GM19099 (cell line): ENCODE data around the gene SELENOM.

Source experiments
- POLR2A ChIP-seq: IDR thresholded peaks from 3 replicates; pipeline ENCODE4 v1.6.1; 2011; ENCODE audit warnings: low read depth; ENCODE audit not compliant: insufficient read length; ENCODE audit errors: extremely low read depth

SELENOM gene

DNA sequence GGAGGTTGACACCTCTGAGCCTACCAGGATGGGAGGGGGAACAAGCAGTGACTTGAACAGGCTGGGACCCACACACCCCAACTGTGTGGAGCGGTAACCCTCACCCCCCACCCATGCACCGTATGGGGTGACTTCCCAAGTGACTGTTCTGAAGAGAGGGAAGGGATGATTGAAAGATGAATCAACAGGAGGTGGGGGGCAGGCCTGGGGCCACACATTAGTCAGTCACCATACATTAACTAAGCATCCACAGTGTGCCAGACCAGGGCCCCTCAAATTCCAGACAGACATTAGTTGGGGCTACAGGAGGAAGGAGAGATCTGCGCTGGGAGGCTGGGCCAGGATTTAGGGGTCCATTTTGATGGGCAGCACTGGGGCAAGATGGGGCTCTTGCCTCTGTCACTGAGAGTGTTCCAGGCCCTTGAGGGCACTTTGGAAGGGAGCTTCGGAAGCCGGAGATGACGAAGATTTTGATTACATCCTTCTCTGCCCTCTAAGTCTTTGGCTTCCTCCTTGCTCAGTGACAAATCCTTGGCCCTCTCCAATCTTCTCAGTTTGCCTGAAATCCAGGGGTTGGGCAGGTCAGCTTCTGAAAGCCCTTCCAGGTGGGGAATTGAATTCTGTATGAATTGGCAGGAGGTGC is 25.3 kb downstream of the SELENOM start:
- no peak for TF ChIP-seq POLR2A

DNA sequence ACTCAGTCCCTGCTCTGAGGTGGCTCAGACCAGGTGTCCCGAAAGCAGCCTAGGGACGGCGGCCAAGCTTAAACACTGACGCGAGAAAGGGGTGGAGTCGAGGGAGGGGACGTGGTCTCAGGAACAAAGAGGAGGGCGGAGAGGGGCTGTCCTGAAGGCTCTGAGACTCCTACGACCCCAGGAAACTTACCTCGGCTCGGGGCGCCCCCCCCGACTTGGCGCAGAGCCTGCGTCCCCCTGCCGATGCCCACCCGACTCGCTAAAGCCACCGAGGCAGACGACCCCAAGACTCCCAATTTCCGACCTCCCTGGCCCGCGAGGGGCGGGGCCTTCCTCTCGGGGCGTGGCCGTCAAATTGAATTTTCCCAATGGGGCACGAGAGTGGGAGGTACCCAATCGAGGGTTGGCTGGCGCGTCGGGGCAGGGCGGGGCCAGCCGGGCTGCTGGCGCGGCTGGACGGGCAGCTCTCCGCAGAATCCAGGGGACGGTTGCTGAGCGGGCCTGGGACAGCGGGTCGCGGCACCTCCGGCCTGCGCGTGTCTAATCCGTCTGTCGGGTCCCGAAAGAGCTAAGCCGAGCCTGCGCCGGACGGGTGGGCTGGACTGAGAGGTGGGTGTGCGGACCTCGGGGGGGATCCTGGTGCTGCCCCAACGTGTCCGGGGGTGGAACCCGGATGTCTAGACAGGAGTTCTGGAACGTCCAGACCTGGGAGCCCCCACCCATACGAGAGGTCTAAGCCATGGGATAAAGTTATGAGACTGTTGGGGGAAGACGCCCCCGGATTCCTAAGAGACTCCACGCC is 26.3 kb downstream of the SELENOM start, which contains the start of gene SMTN:
Gene SMTN, plus strand, starts transcription at position 471 of the 802 bp plus-strand sequence. CDS start 1,941 bp downstream, outside the sequence.
- peak; percentile 80 for TF ChIP-seq POLR2A

DNA sequence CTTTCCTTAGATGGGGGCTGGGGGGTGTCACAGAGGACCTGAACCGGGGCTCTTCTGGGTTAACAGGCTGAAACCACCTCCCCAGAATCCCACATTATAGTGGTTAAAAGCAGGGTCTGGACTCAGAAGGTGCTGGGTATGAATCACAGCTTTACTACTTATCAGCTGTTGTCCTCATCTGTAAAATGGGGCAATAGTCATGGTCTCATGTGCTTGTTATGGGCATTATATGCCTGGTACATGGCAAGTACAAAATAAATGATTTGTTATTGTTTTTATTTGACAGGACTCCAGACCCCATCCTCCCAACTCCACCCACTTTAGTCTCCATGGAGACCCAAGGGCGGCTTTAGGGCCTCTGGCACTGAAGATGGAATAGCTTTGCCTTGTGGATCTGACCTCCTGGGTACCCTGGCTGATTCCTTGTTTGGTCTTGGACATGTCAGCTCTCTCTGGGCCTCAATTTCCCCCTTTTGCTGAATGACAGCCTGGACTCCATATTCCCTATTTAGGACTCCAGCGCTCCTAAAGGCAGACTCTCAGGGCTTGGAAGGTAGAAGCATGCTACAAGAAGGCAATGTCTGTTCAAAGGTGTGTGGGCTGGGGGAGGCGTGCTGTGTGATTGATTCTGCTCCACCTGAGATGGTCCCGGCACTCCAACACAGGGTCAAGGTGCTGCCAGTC is 27.1 kb downstream of the SELENOM start:
- no peak for TF ChIP-seq POLR2A

DNA sequence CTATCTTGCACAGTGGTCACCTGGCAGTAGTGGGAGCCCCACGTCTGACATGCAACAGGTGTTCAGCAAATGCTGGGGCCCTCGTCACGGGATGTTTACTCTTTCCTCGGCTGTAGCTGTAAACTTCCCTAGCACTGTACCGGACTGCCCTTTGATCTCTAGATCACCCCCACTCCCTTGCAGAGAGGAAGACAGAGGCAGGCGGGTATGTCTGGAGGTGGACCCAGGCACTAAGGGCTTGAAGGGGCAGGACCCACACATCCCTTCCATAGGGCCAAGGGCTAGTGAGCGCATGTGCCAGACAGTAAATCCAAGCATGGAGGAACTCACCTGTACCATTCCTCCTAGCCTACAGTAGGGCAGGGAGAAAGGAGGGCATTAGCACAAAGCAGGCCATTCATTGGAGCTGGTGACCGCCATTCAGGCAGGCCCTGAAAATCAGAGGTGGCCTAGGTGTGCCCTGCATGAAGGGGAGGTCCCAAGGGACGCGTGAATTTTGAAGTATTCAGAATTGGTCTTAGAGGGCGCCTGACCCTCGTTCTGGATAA is 28.2 kb downstream of the SELENOM start:
- no peak for TF ChIP-seq POLR2A

DNA sequence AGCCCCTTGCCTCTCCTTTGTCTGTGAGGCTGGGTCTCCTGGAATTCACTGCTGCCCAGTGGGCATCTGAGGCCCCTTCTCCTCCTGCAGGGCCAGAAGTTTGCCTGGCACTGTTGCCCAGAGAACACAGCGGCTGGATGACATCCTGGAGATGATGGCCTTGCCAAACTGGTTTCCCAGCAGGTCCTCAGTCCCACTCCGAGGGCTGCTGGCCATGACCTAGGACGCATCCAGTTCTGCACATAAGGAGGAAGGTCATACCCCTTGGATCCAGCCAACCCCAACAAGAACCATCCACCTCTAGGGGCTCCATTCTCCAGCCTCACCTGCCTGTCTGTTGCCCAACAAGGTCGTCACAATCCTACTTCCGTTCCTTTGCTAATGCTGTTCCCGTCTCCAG is 29.7 kb downstream of the SELENOM start:
- TF ChIP-seq POLR2A, result no peak

DNA sequence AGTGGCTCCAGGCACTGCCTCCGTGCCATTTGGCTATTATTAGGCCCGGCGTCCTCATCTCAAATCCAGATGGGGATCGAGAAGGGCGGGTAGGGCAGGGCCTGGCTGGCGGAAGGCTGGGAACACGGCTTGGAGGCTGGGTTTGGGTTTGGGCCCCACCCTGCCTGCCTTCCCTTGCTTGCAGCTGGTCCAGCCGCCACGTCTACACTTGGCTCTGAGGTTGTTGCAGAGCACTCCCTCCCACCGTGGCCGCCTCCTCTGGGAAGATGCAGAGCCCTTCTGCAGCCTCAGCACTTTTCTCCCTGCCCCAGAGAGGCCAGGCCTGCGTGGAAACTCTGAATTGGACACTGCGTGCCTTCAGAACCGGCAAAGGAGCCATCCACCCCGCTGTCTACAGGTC is 31.4 kb downstream of the SELENOM start:
- TF ChIP-seq POLR2A, result no peak

DNA sequence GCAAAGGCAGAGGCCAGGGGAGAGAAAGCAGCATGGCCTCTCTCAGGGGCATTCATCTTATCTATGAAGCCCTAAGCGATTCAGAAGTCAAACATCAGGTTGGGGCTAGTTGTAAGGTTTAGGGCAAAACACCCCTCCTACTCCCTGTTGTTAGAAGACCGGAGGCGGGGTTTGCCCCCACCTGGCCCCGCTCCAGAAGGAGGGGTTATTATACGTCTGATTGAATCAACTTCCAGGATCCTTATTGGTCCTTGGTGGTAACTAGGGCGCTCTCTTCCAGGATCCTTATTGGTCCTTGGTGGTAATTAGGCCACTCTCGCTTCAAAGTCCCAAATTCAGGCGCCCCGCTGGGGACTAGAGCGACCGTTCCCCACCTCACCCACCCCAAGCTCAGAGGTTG is 38.4 kb downstream of the SELENOM start:
- TF ChIP-seq POLR2A, result no peak

DNA sequence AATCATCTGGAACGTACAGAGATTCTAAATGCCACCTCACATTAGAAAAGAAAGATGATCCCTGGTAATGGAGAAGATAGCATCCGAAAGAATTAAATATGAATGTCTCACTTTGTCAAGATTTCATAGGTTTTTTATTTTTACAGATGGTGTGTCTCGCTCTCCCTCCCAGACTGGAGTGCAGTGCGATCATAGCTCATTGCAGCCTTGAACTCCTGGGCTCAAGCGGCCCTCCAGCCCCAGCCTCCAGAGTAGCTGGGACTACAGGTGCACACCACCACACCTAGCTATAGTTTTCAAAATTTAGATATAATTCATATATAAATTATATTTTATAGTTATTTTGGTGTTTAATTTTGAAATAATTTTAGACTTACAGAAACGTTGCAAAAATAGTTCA is 43.0 kb downstream of the SELENOM start:
- TF ChIP-seq POLR2A, result no peak

DNA sequence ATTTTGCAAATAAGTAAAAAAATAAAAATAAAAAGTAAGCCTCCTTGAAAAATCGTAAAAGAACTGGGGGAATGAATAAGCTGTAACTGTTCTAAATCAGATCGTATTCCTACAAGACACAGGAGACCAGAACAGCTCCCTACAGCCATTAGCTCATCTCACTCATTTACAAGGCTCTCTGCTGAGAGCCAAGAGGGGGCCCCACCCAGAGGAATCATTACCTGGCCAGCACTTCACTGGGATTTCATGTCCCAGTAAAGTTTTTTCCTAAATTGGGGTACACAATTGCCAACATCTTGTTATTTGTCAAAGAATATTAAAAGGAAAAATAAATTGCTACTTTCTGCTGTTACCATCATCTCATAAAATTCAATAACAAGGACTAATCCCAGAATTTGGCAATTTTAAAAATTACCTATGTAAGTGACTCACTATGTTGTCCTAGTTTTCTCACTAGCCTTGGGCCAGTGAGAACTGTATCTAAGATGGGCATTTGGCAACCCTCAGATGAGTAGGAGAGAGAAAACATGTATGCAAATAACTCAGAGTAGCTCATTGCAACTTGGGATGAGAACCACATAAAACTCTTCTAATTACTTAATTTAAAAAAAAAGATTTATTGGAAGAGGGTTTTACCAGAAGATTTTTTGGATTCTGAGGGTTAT is 44.7 kb downstream of the SELENOM start:
- TF ChIP-seq POLR2A, result no peak

DNA sequence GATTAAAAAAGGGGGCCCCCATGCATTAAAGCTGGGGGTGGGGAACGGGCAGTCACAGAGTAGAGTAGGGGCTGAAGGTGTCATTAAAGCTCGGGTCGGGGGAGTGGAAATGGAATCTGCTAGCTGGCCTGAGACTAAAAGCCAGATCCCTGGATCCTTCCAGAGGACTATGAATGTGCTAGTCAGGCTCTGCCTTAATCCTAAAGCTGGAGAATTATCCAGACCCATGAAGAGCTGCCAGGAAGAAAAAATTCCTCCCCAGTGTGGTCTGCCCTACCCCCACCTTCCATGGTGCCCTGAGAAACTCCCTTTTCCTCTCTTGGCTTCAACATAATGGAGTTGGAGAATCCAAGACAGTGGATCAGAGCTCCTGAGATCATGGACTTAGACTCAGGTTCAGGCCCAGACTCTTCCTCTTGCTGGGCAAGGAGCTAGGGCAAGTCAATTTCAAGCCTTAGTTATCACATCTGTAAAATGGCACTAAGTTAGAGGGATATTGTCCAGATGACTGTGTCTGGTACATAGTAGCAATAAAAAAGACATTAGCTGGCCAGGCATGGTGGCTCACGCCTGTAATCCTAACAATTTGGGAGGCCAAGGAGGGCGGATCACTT is 50.3 kb downstream of the SELENOM start:
- TF ChIP-seq POLR2A, result no peak

DNA sequence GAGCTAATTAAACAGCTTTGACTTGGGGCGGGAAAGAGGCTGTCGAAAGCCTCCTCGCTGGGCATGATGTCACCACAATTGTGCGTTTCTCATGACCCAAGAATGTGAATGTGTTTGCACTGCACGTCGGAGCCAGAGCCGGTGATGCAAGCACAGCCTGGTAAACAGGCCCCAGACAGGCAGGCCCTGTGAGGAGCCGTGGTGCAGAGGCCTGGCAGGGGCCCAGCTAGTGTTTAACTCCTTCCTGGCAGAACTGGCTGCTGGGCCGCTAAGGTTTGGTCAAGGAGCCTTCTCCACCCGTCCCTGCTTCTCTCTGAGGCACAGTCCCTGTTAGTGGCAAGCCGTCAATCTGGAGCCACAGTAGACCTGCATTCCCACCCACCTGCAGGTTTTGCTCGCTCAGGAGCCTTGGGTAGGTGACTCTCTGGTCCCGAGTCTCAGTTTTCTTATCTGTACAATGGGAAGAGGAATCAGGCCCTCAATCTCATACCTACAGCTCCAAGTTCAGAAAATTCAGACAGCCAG is 51.7 kb downstream of the SELENOM start:
- no peak for TF ChIP-seq POLR2A

DNA sequence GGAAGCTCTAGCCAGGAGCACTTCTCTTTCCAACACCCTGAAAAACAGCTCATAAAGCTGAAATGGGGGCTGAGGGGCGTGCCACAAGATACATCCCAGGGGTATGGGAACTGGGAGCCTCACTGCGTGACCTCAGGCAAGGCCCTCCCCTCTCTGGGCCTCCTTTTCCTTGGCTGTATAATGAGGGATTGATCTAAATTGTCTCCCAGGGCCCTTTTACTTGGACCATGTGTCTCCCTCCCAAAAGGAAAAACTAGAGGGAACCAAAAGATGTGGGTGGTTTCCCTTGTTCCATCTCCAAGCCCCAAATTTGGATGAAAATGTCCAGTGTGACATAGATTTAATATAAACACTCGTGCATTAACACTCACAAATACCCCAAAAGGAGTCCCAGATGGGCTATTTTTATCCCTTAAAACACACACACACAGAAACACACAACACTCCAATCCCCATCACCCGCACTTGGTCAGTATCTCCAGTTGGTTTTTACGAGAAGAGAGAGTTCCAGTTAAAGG is 52.2 kb downstream of the SELENOM start:
- no peak for TF ChIP-seq POLR2A
